VCaP (cell line): ENCODE data around the gene FXYD1.

Source experiments
- H3K27ac ChIP-seq: fragments of 450-650 bp; 2 replicates; pipeline ENCODE4 v1.5.1; 2017
- CTCF ChIP-seq: fragments of 450-650 bp; conservative IDR thresholded peaks from 2 replicates; pipeline ENCODE4 v1.5.1; 2017; ENCODE audit warnings: mild to moderate bottlenecking, moderate library complexity

Gene FXYD1

GRCh38 chr19:35136231-35136630, 2.4 kb upstream of the FXYD1 start:
- no peak for TF ChIP-seq CTCF
- no peak overlapping the region for H3K27ac ChIP-seq

GRCh38 chr19:35136977-35137702, 1.5 kb upstream of the FXYD1 start:
- no peak for TF ChIP-seq CTCF
- H3K27ac ChIP-seq, result no peak overlapping the region

GRCh38 chr19:35140207-35140961, 1.8 kb downstream of the FXYD1 start:
- no peak overlapping the region for H3K27ac ChIP-seq
- TF ChIP-seq CTCF, result no peak

- H3K27ac ChIP-seq, result peak overlapping the region; percentile 54
- TF ChIP-seq CTCF, result peak; percentile 76
These were observed 2.6 kb downstream of the FXYD1 start for GRCh38 chr19:35140962-35141836.

- H3K27ac ChIP-seq, result peak overlapping the region; percentile 54
- no peak for TF ChIP-seq CTCF
These were observed 3.4 kb downstream of the FXYD1 start for GRCh38 chr19:35141837-35142605.

GRCh38 chr19:35142606-35143230, 4.1 kb downstream of the FXYD1 start:
- TF ChIP-seq CTCF, result peak; percentile 87

More at GRCh38 chr19:35142606-35143230, 4.1 kb downstream of the FXYD1 start:
- H3K27ac ChIP-seq, result peak overlapping the region; percentile 54; the same call in 1 of the 2 replicates
